Muscle of leg (tissue), 11 donors: ENCODE data around the gene SMG5. TPM values are rescaled to one million over a fixed set of nuclear protein-coding genes. Genes with fewer than 3 reads are reported as not detected.
"Not testable (repeated sequence)": the region's sequence is repeated elsewhere in the genome, so short reads cannot be mapped to it uniquely, and the experiment has no call there.

Source experiments
- DNase-seq: peaks from one replicate; pipeline ENCODE4 v3.0.0; 2013
- H3K27ac ChIP-seq: one replicate; pipeline ENCODE4 v1.5.1; 2013; ENCODE audit warnings: mild to moderate bottlenecking, low read length, control low read depth
- H3K27me3 ChIP-seq: one replicate; pipeline ENCODE4 v1.6.1; 2013; ENCODE audit warnings: low read length; ENCODE audit not compliant: control insufficient read depth, insufficient read depth
- H3K36me3 ChIP-seq: one replicate; pipeline ENCODE4 v1.6.1; 2013; ENCODE audit warnings: low read length; ENCODE audit not compliant: control insufficient read depth, insufficient read depth
- H3K4me1 ChIP-seq: one replicate; pipeline ENCODE4 v1.6.1; 2013; ENCODE audit warnings: low read length; ENCODE audit not compliant: control insufficient read depth, insufficient read depth
- H3K4me3 ChIP-seq: one replicate; pipeline ENCODE4 v1.5.1; 2013; ENCODE audit warnings: low read length, control low read depth
- H3K9me3 ChIP-seq: replicated peaks from 2 replicates; pipeline ENCODE4 v1.6.1; 2013; ENCODE audit warnings: low read depth, low read length; ENCODE audit not compliant: control insufficient read depth
- WGBS: methylation state at CpG from one replicate; pipeline ENCODE4 v1.1.5; 2013; ENCODE audit warnings: missing lambda C conversion rate; ENCODE audit not compliant: insufficient coverage; 5-methylcytosine and 5-hydroxymethylcytosine counted together
- polyA plus RNA-seq, 8 donors: library from polyadenylated mRNA; unstranded; fragments of 120-200 nt; gene quantifications; one replicate each; pipeline versions ENCODE4 v1.2.1 to v1.2.3, GENCODE V29; 2013; ENCODE audit warnings: inconsistent platforms in 1 of 8, low replicate concordance in 1 of 8; ENCODE audit not compliant: insufficient read length in 8 of 8, insufficient read depth in 1 of 8
- total RNA-seq: library from RNA; stranded (reverse); fragments of 120-200 nt; gene quantifications from one replicate; pipeline ENCODE4 v1.2.4, GENCODE V29; 2013

SMG5 gene
- total and polyA plus RNA-seq, 9 donors: 39.0 to 50.7 (median 45.5) TPM

GRCh38 chr1:156221986-156222692 is 60.5 kb downstream of the SMG5 start:
- DNase-seq: no peak
- Histone ChIP-seq H3K9me3 (no peaks in the 10 kb centered on the region), H3K4me3 (no peak overlapping the region), H3K27ac (no peak overlapping the region), H3K4me1 (no peaks in the 10 kb centered on the region), H3K36me3 (peaks cover 47% of the 10 kb centered on the region), H3K27me3 (no peaks in the 10 kb centered on the region)
- WGBS: 98% methylated on average over 5 of the region's 13 CpGs

GRCh38 chr1:156220226-156220625 is 62.4 kb downstream of the SMG5 start:
- Histone ChIP-seq H3K27me3 (no peaks in the 10 kb centered on the region), H3K9me3 (no peaks in the 10 kb centered on the region), H3K4me3 (no peak overlapping the region), H3K4me1 (no peaks in the 10 kb centered on the region), H3K27ac (no peak overlapping the region), H3K36me3 (peaks cover 40% of the 10 kb centered on the region)
- DNase-seq: no peak
- 100% methylated on average over 2 of the region's 9 CpGs for WGBS

- Histone ChIP-seq H3K4me3 (no peak overlapping the region), H3K27ac (no peak overlapping the region), H3K36me3 (peaks cover 40% of the 10 kb centered on the region), H3K4me1 (peaks cover 6% of the 10 kb centered on the region), H3K27me3 (no peaks in the 10 kb centered on the region), H3K9me3 (no peaks in the 10 kb centered on the region)
- WGBS: no CpG with 5 or more reads among the region's 2 CpGs
- DNase-seq: no peak
These were observed 64.8 kb downstream of the SMG5 start for GRCh38 chr1:156217871-156218270.

- peaks cover 12% of the 10 kb centered on the region for H3K4me1 ChIP-seq
- peaks cover 31% of the 10 kb centered on the region for H3K36me3 ChIP-seq
- not testable (repeated sequence) for H3K27ac ChIP-seq, H3K9me3 ChIP-seq, H3K4me3 ChIP-seq, H3K27me3 ChIP-seq, DNase-seq
- WGBS: 97% methylated on average over 34 of the region's 55 CpGs
These were observed 66.1 kb downstream of the SMG5 start for GRCh38 chr1:156216361-156217086.

GRCh38 chr1:156214024-156214748 is 68.4 kb downstream of the SMG5 start:
- Histone ChIP-seq H3K9me3 (no peaks in the 10 kb centered on the region), H3K36me3 (peaks cover 36% of the 10 kb centered on the region), H3K27me3 (no peaks in the 10 kb centered on the region), H3K27ac (no peak overlapping the region), H3K4me3 (peak overlapping the region; percentile 62), H3K4me1 (peaks cover 12% of the 10 kb centered on the region)
- 90% methylated on average over 15 of the region's 16 CpGs for WGBS
- DNase-seq: no peak

GRCh38 chr1:156213644-156213966 is 69.0 kb downstream of the SMG5 start:
- Histone ChIP-seq H3K36me3 (peaks cover 41% of the 10 kb centered on the region), H3K4me1 (peaks cover 12% of the 10 kb centered on the region), H3K9me3 (no peaks in the 10 kb centered on the region), H3K4me3 (peak overlapping the region; percentile 62), H3K27me3 (no peaks in the 10 kb centered on the region), H3K27ac (peak overlapping the region; percentile 98)
- no peak for DNase-seq
- no CpG with 5 or more reads among the region's 11 CpGs for WGBS

GRCh38 chr1:156212833-156213643 is 69.6 kb downstream of the SMG5 start, which contains the start of gene PMF1:
TSS of gene PMF1 (plus strand) at chr1:156213007. CDS start at chr1:156213016, 9 bp downstream.
- DNase-seq: peak; percentile 99
- 0% methylated on average over 51 of the region's 61 CpGs for WGBS
- Histone ChIP-seq H3K36me3 (peaks cover 41% of the 10 kb centered on the region), H3K4me1 (peaks cover 12% of the 10 kb centered on the region), H3K27me3 (no peaks in the 10 kb centered on the region), H3K27ac (peak within 1 kb of the TSS; percentile 98), H3K9me3 (no peaks in the 10 kb centered on the region), H3K4me3 (peak within 1 kb of the TSS; percentile 62)

- Histone ChIP-seq H3K27ac (peak overlapping the region; percentile 98), H3K4me3 (no peak overlapping the region), H3K4me1 (peaks cover 12% of the 10 kb centered on the region), H3K36me3 (peaks cover 49% of the 10 kb centered on the region), H3K27me3 (no peaks in the 10 kb centered on the region), H3K9me3 (no peaks in the 10 kb centered on the region)
- whole genome bisulfite sequencing: no CpG with 5 or more reads among the region's 9 CpGs
- DNase-seq: no peak
These were observed 70.5 kb downstream of the SMG5 start for GRCh38 chr1:156212130-156212529.

- Histone ChIP-seq H3K4me1 (peaks cover 12% of the 10 kb centered on the region), H3K36me3 (peaks cover 49% of the 10 kb centered on the region)
- WGBS: 80% methylated on average over 1 of the region's 3 CpGs
These were observed 71.4 kb downstream of the SMG5 start for GRCh38 chr1:156211243-156211642.

More at GRCh38 chr1:156211243-156211642, 71.4 kb downstream of the SMG5 start:
- no peak for DNase-seq
- H3K9me3 ChIP-seq: no peaks in the 10 kb centered on the region
- no peak overlapping the region for H3K4me3 ChIP-seq
- no peak overlapping the region for H3K27ac ChIP-seq
- H3K27me3 ChIP-seq: no peaks in the 10 kb centered on the region
